DOHH2 (cell line): ENCODE data around the gene CBLN3.

Experiments used
- H3F3A ChIP-seq: fragments of 200-600 bp; sonication (generic), shearing (Covaris generic); 2 replicates; pipeline ENCODE4 v1.6.0; 2016; ENCODE audit warnings: antibody characterized with exemption, mild to moderate bottlenecking; ENCODE audit not compliant: control insufficient read depth, insufficient read depth
- H3K27ac ChIP-seq: fragments of 200-600 bp; sonication (generic); 2 replicates; pipeline ENCODE4 v1.5.1; 2014; ENCODE audit warnings: low read depth, mild to moderate bottlenecking, low read length, moderate library complexity
- H3K27me3 ChIP-seq: fragments of 200-600 bp; sonication (generic); 2 replicates; pipeline ENCODE4 v1.6.1; 2014; ENCODE audit warnings: mild to moderate bottlenecking, low read length, mixed read lengths; ENCODE audit not compliant: control insufficient read depth
- H3K36me3 ChIP-seq: fragments of 200-600 bp; sonication (generic); 2 replicates; pipeline ENCODE4 v1.6.1; 2014; ENCODE audit warnings: mild to moderate bottlenecking, low read length, moderate library complexity, mixed read lengths; ENCODE audit not compliant: control insufficient read depth
- H3K4me1 ChIP-seq: fragments of 200-600 bp; sonication (generic); 2 replicates; pipeline ENCODE4 v1.6.1; 2014; ENCODE audit warnings: mild to moderate bottlenecking, low read length, mixed read lengths; ENCODE audit not compliant: control insufficient read depth
- H3K4me2 ChIP-seq: fragments of 200-600 bp; sonication (generic); 2 replicates; pipeline ENCODE4 v1.6.0; 2014; ENCODE audit warnings: mild to moderate bottlenecking, low read length, moderate library complexity
- H3K4me3 ChIP-seq: fragments of 200-600 bp; sonication (generic); 2 replicates; pipeline ENCODE4 v1.5.1; 2014; ENCODE audit warnings: mild to moderate bottlenecking, low read length, mixed read lengths
- H3K79me2 ChIP-seq: fragments of 200-600 bp; sonication (generic); 2 replicates; pipeline ENCODE4 v1.6.1; 2014; ENCODE audit warnings: mild to moderate bottlenecking, low read length, mixed read lengths; ENCODE audit not compliant: control insufficient read depth
- H3K9me2 ChIP-seq: fragments of 200-600 bp; sonication (generic); replicated peaks from 2 replicates; pipeline ENCODE4 v1.6.1; 2014; ENCODE audit warnings: mild to moderate bottlenecking, low read length, mixed read lengths; ENCODE audit not compliant: control insufficient read depth
- H3K9me3 ChIP-seq: fragments of 200-600 bp; sonication (generic); 2 replicates; pipeline ENCODE4 v1.6.1; 2014; ENCODE audit warnings: antibody characterized with exemption, low read length, mixed read lengths; ENCODE audit not compliant: control insufficient read depth, insufficient read depth
- H4K20me1 ChIP-seq: fragments of 200-600 bp; sonication (generic); 2 replicates; pipeline ENCODE4 v1.6.0; 2014; ENCODE audit warnings: low read depth, mild to moderate bottlenecking, antibody characterized with exemption, low read length, moderate library complexity; ENCODE audit not compliant: control insufficient read depth, insufficient read depth
- EZH2phosphoT487 ChIP-seq: fragments of 200-600 bp; sonication (generic); IDR thresholded peaks from 2 replicates; pipeline ENCODE4 v1.6.1; 2017; ENCODE audit warnings: borderline replicate concordance, mild to moderate bottlenecking, antibody characterized with exemption, low read length, moderate library complexity, mixed read lengths
- TF ChIP-seq, protein P1 (sequence below): fragments of 200-600 bp; sonication (generic); IDR thresholded peaks from one replicate; pipeline ENCODE4 v1.5.1; 2014; ENCODE audit warnings: antibody characterized with exemption, mild to moderate bottlenecking, low read depth, low read length; ENCODE audit not compliant: poor library complexity, severe bottlenecking

Gene CBLN3

DNA sequence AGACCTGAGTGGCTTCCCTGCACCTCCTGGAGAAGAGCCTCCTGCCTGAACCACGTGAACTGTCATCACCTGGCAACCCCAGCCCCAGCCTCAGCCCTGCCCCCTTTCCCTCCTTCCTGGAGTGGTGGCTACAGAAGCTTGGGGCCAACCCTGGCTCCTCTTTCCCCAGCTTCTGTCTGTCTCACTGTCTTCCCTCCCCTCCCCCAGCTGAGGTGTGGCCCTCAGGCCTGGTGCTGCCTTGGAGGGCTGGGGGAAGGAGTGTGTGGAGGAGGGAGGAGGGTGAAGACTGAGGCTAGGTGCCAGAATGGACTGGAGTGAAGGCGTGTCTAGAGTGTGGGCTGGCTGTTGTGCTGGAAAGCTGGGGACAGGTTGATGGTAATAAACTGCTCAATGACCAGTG lies 51.8 kb downstream of the CBLN3 start:
- no peaks in the 10 kb centered on the region for H4K20me1 ChIP-seq
- H3K4me1 ChIP-seq, result no peaks in the 10 kb centered on the region
- H3F3A ChIP-seq, result no peaks in the 10 kb centered on the region
- no peaks in the 10 kb centered on the region for H3K9me3 ChIP-seq
- H3K9me2 ChIP-seq, result no peaks in the 10 kb centered on the region
- no peak overlapping the region for H3K4me2 ChIP-seq
- H3K27ac ChIP-seq, result no peak overlapping the region
- peaks cover 33% of the 10 kb centered on the region for H3K36me3 ChIP-seq
- TF ChIP-seq EZH2phosphoT487, result no peak
- TF ChIP-seq, protein P1, sequence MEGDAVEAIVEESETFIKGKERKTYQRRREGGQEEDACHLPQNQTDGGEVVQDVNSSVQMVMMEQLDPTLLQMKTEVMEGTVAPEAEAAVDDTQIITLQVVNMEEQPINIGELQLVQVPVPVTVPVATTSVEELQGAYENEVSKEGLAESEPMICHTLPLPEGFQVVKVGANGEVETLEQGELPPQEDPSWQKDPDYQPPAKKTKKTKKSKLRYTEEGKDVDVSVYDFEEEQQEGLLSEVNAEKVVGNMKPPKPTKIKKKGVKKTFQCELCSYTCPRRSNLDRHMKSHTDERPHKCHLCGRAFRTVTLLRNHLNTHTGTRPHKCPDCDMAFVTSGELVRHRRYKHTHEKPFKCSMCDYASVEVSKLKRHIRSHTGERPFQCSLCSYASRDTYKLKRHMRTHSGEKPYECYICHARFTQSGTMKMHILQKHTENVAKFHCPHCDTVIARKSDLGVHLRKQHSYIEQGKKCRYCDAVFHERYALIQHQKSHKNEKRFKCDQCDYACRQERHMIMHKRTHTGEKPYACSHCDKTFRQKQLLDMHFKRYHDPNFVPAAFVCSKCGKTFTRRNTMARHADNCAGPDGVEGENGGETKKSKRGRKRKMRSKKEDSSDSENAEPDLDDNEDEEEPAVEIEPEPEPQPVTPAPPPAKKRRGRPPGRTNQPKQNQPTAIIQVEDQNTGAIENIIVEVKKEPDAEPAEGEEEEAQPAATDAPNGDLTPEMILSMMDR, result no peak
- H3K79me2 ChIP-seq, result no peaks in the 10 kb centered on the region
- no peaks in the 10 kb centered on the region for H3K27me3 ChIP-seq
- H3K4me3 ChIP-seq, result no peak overlapping the region

DNA sequence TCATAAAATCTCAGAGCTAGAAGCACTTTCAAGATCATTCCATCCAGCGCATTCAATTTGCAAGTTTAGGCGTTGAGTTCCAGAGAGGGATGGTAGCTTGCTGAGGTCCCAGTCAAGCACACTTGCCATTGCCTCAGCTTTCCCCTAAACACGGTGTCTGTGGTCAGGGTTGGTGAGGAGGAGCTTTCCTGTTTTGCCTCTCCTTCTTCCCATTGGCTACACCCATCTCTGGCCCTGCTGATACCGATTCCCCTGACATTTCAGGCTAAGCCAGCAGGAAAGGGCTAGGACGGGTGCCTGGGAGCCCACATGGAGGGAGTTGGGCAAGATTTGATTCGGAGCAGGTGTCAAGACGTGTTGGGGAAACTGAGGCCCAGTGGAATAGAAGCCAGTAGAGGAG lies 52.3 kb downstream of the CBLN3 start:
- Histone ChIP-seq H3K9me2 (no peaks in the 10 kb centered on the region), H3K4me3 (no peak overlapping the region), H3K27ac (no peak overlapping the region), H3K27me3 (no peaks in the 10 kb centered on the region), H3F3A (no peaks in the 10 kb centered on the region), H4K20me1 (no peaks in the 10 kb centered on the region), H3K79me2 (no peaks in the 10 kb centered on the region), H3K4me1 (no peaks in the 10 kb centered on the region), H3K36me3 (peaks cover 38% of the 10 kb centered on the region), H3K9me3 (no peaks in the 10 kb centered on the region), H3K4me2 (no peak overlapping the region)
- TF ChIP-seq EZH2phosphoT487, result no peak
- TF ChIP-seq, protein P1, result no peak
